Subcutaneous adipose tissue (tissue), 4 donors: ENCODE results near the gene KCNB1. TPM values are rescaled to one million over a fixed set of nuclear protein-coding genes. Genes with fewer than 3 reads are reported as not detected.

ENCODE experiments used
- CTCF ChIP-seq: fragments of 450-650 bp; IDR thresholded peaks from one replicate; pipeline ENCODE4 v1.5.1; 2016; ENCODE audit warnings: low read depth, mild to moderate bottlenecking, control low read depth, antibody characterized with exemption, moderate library complexity
- total RNA-seq, 4 donors: library from RNA; depleted of rRNA; stranded (reverse); fragments of >200 nt; gene quantifications; one replicate each; pipeline ENCODE4 v1.1.0, GENCODE V29; 2016

KCNB1 gene
- total RNA-seq, 4 donors from 2014 or later = 8.7 to 24.5 (median 17.7) TPM

- TF ChIP-seq CTCF = no peak
Measured at GRCh38 chr20:49384437-49385434, 97.7 kb downstream of the KCNB1 start.

GRCh38 chr20:49381558-49382493 is 100.6 kb downstream of the KCNB1 start:
- TF ChIP-seq CTCF = no peak

GRCh38 chr20:49380337-49380780 is 102.1 kb downstream of the KCNB1 start:
- TF ChIP-seq CTCF = no peak

- no peak for TF ChIP-seq CTCF
Measured at GRCh38 chr20:49379338-49379737, 103.1 kb downstream of the KCNB1 start.

- TF ChIP-seq CTCF = no peak
Measured at GRCh38 chr20:49377326-49377725, 105.1 kb downstream of the KCNB1 start.

- no peak for TF ChIP-seq CTCF
Measured at GRCh38 chr20:49375170-49375569, 107.3 kb downstream of the KCNB1 start.
